HG02763 (cell line): ENCODE data around the gene ARNT2.

Experiments
- ATAC-seq: cut with Tn5 transposase; IDR thresholded peaks from one replicate; pipeline ENCODE4 v1.9.1; 2021; ENCODE audit warnings: mild to moderate bottlenecking, moderate library complexity; ENCODE audit not compliant: unreplicated experiment

Gene ARNT2

DNA sequence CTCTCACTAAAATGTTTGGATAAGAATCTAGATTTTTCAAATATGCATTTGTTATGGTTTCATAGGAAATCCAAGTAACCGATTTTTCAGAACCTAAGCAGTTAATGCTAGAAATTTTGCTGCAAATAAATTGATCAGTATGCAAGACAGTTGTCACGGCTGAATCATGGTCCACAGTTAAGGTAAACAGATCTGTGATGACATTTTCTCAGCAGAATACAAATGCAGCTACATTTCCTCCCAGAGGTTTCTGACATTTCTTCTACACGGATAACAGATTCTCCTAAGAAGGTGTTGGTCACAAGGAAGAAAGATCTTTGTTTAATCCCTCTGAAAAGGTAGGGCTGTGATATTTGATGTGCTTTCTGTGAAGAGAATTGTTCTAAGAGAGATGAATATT, 36.9 kb downstream of the ARNT2 start:
- ATAC-seq: no peak

DNA sequence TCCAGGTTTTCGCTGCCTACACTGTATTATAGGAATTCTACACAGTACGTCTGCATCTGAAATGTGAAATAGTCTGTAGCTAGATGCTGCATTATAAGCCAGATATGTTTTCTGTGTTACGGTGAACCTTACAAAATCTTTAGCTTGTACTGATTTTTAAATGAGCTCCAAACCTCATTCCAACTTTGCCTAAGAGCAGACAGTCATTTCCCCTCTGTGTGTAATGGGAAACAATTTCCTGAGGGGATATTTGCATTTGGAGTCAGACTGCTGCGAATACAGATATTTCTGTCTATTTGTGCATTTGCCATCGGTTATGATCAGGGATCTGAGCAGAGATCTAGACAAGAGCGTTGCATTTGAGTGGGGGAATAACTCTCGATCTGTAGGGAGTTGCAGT, 37.5 kb downstream of the ARNT2 start:
- no peak for ATAC-seq

DNA sequence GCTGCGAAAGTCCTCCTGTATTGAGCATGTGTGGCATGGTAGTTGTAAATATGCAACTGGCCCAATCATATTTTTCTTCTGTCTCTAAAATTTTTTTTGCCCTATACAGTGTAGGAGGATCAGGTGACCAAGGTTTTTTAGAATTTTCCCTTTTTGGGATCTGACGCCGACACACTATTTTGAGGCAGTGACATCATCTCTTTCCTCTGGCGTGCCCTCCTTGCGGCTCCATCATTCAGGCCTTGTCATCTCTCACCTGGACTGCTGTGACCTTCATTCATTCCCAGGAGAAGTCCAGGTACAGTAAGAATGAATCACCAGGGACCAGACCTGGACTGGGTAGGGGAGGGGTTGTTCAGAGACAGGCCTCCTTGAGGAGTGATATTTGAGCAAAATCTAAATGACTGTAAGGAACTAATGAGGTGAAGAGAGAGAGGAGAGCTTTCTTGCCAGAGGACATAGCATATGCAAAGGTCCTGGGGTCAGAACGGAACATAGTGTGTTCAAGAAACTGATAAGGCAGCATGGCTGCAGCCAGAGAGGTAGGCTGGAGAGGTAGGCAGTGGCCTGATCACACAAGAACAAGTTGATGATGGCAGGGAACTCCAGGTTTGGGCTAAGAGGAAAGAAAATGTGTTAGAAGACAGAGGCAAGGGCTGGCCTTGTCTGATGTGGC, 38.7 kb downstream of the ARNT2 start:
- ATAC-seq: no peak

GRCh38 chr15:80444680-80445251, 40.6 kb downstream of the ARNT2 start:
- no peak for ATAC-seq

DNA sequence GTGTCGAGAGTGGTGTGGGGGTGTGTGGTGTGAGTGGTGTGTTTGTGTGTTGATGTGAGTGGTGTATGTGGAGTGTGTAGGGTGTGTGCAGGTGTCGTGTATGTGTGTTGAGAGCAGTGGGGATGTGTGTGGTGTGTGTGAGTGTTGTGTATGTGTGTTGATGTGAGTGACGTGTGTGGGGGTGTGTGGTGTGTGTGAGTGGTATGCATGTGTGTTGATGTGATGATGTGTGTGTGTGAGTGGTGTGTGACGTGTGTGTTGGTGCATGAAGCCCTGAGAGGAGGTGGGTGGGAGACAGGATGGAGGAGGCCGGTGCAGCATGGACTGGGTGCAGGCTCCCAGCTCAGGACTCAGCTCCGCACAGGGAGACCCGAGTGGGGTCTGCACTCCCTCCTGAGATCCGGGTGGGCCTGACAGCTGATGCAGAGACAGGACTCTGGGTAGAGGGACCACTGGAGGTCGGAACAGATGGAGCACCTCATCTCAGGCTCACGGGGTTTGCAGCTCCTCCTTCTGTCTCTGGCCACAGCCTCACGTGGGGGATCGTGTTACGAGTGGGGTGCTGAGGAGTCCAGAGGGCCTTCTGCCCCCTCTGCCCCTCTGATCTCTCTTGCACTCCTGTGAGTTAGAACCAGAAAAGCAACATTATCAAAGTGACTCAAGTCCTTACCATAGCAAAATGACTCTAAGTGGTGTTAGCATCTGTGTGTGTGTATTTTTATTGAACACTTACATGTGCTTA, 41.3 kb downstream of the ARNT2 start:
- no peak for ATAC-seq

GRCh38 chr15:80447077-80447476, 42.9 kb downstream of the ARNT2 start:
- no peak for ATAC-seq

- ATAC-seq: no peak
Measured at GRCh38 chr15:80449825-80450224, 45.6 kb downstream of the ARNT2 start.

- no peak for ATAC-seq
Measured at GRCh38 chr15:80450811-80451321, 46.7 kb downstream of the ARNT2 start.

GRCh38 chr15:80452166-80452565, 48.0 kb downstream of the ARNT2 start:
- ATAC-seq: no peak

GRCh38 chr15:80455051-80455648, 51.0 kb downstream of the ARNT2 start:
- no peak for ATAC-seq

GRCh38 chr15:80455668-80456442, 51.7 kb downstream of the ARNT2 start:
- ATAC-seq: no peak

- ATAC-seq: no peak
Measured at GRCh38 chr15:80456517-80457492, 52.6 kb downstream of the ARNT2 start.

DNA sequence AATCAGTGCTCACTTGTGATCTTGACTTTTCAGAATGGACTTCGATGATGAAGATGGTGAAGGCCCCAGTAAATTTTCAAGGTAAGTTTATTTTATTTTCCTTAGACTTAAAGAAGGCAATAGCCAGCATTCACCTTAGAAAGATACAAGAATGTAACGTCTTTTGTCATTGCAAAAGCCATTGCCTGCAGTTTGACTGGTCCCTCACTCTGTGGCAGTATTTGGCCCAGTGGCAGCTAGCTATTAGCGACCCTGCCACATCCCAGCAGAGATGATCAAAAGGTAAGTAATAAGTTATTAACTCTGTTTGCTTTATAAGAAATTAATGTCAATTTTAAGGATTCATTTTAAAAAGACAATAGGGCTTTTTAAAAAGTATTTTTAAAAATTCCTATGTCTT, 53.7 kb downstream of the ARNT2 start:
- no peak for ATAC-seq

- no peak for ATAC-seq
Measured at GRCh38 chr15:80458580-80458979, 54.4 kb downstream of the ARNT2 start.

DNA sequence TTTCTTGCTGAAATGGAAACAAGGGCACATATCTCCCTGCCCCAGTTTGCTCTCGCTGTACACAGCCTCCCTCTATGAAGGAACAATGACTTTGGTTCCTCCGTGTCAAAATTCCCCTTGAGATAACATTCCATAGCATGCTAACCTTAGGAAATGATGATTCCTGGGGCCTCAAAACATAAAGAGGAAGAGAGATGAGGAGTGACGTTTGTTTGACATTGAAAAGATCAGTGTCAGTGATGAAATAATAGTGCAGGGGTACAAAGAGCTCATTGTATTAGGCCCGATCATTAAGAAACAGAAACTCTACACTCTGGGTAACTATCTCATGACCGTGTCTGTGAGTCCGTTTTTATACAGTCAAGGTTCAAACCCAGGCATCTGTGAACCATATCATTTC, 55.2 kb downstream of the ARNT2 start:
- no peak for ATAC-seq

- ATAC-seq: no peak
Measured at GRCh38 chr15:80459818-80460217, 55.6 kb downstream of the ARNT2 start.

GRCh38 chr15:80461356-80462095, 57.3 kb downstream of the ARNT2 start:
- no peak for ATAC-seq

- no peak for ATAC-seq
Measured at GRCh38 chr15:80462111-80462510, 57.9 kb downstream of the ARNT2 start.
